ENCODE data around the gene RAP1GAP.
"Not testable (repeated sequence)": the region's sequence is repeated elsewhere in the genome, so short reads cannot be mapped to it uniquely, and the experiment has no call there.

Gene RAP1GAP

DNA sequence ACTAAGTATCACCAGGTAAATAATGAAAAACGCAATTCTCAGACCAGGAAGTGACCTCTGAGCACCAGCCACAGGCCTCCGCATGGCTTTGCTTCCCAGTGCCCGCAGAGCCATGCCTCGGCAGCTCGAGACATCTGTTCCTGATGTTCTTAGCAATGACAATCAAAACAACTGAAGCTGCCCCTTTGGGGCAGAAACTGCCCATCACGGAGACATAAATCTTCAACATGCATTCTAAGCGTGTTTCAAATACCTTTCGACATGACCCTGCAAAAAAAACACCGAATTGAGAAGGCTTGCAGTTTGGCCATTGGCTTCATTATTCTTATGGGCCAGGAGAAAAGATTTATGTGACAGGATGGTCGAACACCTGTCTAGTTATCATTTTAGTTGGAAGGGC lies 5.8 kb upstream of the RAP1GAP start:
- DNase-seq = no peak

DNA sequence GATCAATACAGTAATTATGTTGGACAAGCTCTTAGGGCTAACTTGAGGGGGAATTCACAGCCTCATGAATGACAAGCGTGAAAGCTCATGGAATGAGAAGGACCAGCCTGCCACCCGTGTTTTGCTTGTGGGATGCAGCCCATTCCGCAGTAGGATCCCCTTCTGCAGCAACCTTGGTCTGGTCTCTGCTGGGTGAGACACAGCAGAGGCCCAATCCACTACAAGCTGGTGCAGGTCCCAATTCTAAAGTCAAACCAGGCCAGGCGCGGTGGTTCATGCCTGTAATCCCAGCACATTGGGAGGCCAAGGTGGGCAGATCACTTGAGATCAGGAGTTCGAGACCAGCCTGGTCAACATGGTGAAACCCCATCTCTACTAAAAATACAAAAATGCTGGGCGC lies 4.7 kb upstream of the RAP1GAP start:
- DNase-seq = not testable (repeated sequence)

DNA sequence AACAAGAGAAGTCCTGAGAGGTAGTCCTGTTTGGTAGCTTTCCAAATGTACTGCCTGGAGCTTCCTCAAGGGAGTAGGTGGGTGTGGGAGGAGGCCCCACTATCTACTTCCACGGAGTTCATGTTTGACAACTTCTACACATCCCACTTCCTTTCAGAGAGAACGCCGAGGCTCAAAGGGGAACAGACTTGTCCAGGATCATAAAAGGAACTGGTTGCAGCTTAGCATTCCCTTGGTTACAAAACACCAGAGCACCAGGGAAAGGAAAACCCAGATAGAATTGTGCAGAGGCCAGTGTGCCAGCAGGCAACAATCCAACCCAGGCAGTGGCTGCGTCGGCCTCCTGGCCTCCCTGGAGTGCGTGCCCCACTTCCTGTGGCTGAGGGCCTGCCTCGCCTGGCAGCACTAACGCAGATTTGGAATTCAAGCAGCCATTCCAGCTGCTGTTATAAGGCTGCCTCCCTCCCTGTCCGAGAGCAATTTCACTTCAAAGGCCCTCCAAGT lies 4.2 kb upstream of the RAP1GAP start:
- DNase-seq = no peak

DNA sequence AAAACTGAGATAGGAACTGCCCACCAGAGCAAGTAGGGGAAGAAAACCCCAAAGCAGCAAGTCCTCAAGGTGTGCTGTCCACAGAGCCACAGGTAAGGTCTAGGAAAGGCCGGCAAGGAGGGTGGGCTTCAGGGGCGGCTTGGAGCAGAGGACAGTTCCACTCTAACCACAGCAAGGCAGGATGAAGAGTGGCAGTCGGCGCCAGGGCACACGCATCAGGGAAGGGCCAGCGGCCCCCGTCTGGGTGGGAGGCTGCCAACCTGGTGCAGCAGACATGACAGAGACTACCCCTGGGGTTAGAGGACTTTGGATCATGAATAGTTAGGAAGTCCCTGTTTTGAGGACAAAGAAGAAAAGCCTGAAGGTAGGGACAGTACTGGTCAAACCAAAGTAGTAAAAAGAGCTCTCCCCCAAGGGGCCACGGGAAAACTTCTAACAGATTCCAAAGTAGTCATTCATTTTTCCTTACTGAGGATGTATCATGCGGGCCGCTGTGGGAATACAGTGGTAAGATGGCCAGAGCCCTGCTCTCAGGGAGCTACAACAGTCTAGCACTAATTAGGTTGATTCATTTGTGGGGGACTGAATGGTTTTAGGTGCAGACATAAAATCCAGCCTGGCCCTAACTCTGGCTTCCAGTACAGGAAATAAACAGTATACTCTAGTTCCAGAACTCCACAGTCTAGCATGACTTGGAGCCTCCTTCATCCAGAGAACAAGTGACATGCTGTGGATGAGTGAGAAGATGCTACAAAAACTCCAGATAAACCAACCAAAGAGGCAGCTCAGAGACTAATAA lies 3.5 kb upstream of the RAP1GAP start:
- DNase-seq = no peak

DNA sequence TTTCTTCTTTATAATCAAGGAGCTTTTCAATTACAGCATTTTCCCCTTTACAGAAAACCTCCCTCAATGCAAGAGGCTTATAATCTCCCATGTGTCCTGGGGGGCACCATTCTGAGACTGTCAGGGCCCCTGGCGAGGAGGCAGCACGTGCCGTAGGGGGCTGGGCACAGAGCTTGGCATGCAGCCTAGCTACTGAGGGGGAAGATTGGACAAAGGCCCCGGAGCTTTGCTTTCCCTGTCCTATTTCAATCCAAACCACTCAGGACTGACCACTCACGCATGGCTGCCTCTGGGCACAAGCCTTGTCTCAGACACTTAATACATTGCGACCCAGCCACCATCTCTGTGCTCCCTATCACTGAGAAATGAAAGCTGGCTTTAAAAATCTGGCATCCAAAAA lies 2.8 kb upstream of the RAP1GAP start:
- no peak for DNase-seq

DNA sequence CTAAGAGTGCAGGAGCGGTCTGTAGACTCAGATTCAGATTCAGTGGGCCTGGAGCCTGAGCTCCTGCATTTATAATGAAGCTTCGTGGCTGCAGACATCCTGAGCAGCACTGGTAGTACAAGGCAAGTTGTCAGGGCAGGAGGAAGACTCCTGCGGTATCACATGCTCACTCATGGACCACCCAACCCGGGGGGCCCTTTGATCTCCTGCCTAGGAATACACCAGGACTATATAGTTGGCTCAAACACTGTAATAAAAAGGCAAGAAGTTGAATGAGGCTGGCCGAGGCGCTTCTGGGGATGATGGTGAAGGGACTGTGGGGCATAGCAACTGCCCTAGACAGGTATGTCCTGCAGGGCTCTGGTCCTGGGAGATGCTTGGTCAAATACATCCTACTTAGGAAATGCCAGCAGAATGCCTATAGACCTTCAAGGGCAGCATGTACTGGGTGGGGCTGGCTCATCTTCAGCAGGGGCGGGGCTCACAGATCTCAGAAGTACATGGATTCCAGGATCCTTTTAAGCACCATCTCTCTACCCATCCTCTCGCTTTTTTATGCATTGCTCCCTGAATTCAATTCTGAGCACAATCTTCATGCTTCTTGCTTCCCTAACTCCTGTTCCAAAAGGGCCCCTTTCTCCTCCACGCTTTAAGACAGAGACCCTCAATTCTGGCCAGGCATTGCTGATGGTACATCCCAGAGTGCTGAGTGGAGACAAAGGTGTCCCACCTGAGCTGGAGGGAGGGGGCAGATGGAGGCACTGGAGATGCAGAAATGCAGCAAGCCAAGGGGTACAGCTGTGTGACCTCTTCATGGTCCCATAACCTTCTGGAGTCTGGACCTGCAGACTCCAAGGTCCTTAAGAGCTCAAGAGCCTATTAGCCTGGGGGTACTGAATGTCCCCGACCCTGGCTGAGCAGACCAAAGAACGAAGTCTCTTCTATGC lies 2.1 kb upstream of the RAP1GAP start:
- DNase-seq = no peak

DNA sequence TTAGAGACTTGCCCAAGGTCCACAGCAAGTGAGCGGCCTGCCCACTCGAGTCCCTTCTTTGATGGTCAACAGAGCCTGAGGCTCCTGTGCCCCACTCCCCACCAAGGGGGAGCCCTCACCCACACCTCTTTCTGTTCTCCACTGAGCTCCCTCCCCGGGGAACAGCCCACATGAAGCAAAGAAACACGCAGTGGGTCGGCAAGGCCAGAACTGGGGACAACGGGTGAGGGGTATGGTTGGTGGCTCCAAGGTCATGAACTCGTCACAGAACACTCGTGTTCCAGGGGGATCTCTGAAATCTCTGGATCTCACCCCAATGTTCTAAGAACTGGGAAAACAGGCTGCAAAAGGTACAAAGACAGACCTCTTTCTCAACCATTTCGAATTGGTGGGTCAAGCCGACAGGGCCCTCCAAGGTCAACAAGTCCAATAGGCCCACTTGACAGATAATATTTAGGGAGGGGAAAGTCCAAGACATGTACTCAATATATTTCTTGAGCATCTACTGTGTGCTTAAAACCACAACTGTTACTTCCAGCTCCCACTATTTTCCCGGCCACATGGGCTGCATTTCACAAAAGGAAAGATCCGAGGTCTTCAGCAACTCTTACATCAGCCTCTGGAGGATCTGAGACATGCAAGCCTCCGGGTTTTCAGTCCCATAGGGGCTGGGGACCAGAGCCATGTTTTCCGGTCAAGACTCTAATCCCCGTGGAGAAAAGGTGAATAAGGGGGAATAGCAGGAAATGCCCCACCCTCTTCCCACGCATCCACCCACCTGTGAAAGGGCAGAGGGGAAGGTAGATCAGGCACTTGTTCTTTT lies 1.1 kb upstream of the RAP1GAP start:
- DNase-seq = no peak

DNA sequence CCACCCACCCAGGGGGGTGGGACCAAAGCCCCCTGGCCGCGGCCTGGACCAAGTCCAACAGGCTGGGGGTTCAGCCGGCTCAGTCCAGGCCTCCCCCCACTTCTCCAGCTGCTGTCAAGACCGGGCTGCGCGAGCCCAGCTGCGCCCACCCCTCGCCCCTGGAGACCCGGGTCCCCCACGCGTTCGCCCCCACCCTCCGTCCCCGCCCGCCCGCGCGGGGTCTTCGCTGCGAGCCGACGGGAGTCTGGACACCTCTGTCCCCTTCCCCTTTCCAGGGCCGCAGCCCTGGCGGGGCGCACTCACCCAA lies 253 bp downstream of the RAP1GAP start:
- DNase-seq = no peak

DNA sequence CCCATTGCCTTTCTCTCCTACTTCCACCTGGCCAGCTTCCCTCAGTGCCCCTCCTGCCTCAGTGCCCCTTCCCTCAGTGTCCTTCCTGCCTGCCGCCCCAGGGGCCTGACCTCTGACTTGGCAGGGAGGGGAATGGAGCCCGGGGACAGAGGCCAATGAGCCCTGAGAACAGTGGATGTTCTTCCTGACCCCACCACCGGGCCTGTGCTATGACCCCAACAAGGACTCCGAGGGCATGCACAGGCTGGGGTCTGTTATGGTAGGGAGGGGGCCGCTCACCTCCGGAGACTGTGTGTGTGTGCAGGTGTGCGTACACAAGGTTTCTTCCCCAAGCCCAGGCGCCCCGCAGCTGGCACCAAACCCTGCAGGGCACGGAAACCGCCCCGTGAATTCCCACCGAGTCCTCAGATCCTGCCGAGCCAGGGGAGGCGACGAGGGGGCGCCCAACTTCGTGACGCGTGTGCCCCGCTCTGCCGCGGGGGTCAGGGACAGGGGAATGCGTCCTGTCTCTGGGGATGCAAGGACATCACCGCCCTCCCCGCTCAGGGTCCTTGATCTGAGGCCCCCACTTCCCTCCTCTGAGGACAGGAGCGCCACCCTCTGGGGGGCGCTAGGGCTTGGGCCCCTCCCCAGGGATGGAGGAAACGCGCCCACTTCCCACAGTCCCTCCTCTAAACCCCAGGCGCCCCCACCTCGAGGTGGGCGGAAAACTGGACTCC lies 766 bp downstream of the RAP1GAP start:
- DNase-seq = no peak

DNA sequence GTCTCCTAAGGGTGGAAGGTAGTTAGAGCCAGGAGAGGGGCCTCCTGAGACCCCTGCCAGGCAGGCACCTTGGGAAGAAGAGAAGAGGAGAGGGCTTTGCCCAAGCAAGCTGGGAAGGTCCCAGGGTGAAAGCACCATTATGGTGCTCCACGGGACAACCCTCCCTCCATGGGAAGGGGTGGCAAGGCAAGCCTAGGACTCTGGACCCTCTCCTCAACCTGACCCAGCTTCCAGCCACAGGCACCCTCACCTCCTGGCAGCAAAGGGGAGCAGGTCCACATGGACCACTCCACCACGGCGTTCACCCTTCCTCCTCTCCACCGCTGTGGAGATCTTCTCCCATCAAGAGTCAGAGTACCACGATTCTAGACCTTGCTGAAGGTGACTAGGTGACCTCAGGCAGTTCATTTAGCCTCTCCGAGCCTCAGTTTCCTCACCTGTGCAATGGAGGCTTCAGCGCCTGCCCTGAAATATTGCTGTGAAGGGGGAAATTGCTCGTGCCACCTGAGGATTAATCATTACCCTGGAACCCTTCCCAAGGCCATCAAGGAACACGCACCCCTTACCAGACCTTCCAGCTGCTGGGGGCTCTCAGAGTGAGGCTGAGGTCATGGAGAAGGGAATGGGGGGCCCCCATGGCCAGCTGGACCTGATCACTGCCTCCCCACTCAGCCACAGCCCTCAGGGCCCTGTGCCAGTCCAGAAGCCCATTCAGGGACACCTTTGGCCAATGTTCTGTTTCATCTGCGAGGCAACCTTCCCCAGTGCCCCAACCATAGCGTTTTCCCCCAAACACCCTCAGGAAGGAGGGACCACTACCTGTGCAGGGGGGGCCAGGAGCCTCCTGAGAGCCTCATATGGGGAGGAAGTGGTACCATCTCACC lies 1.6 kb downstream of the RAP1GAP start:
- no peak for DNase-seq

DNA sequence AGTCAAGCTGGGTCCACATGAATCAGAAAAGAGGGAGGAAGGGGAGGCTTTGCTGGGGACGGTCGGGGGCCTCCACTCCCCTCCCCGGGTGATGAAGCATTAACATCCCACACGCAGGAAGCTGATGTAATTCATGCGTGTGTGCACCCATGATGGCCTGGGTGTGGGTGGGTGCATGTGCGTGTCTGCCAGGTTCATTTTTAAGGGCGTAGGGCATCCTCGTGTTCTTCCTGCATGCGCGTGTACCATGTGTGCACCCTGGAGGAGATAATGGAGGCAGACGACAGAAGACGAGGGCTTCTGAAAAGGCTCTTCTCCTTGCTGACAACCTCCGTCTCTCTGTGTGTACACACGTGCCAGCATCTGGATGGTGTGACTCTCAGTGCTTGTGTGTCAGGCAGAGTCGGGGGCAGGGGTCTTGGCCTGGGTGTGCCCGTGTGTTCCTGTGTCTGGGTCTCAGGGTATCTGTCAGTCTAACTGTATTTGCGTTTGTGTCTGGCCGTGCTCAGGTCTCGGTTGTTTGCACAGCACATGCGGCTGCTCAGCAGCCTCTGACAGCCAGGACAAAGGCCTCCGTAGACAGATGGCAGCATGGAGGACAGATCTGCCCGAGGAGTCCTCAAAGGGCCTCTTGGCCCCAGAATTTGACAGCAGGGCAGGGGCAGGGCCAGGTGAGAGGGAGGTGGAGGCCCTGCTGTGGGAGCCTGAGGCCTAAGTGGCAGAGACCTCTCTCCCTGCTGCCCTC lies 2.4 kb downstream of the RAP1GAP start:
- DNase-seq = no peak

DNA sequence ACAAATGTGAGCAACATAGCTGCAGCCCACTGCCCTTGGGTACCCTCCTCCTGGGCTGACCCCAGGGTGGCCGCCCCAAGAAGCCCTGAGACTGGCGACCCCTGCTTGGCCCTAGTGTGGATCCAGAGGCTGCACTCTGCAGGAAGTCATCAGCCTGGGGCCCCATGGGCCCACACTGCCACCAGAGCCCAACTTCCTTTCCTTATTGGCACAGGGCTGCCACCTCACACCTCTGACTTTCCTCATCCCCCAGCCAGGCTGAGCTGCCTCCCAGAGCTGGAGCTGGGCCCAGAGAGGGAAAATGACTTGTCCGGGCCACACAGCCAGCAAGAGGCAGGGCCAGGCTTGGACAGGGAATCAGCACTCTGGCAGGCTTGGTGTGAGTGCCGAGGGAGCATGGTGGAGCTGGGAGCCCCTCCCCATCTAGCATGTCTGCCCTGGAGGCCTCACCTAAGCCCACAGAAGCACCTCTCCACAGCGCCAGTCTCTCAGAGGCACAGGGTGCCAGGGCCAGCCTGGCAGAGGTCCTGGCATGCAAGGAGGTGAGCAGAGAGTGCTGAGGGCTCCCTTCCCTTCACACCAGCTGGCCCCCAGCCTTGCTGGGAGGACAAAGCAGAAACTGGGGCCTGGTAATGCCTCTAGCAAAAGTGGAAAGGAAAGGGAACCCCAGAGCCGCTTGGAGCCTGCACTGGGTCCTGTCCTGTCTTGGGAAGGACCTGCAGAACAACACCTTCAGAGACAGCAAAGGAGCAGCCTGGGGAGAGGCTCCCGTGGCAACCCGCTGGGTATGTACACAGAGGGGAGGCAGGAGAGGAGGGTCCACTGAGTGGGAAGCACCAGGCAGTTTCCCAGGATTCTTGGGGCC lies 3.2 kb downstream of the RAP1GAP start:
- DNase-seq = no peak

DNA sequence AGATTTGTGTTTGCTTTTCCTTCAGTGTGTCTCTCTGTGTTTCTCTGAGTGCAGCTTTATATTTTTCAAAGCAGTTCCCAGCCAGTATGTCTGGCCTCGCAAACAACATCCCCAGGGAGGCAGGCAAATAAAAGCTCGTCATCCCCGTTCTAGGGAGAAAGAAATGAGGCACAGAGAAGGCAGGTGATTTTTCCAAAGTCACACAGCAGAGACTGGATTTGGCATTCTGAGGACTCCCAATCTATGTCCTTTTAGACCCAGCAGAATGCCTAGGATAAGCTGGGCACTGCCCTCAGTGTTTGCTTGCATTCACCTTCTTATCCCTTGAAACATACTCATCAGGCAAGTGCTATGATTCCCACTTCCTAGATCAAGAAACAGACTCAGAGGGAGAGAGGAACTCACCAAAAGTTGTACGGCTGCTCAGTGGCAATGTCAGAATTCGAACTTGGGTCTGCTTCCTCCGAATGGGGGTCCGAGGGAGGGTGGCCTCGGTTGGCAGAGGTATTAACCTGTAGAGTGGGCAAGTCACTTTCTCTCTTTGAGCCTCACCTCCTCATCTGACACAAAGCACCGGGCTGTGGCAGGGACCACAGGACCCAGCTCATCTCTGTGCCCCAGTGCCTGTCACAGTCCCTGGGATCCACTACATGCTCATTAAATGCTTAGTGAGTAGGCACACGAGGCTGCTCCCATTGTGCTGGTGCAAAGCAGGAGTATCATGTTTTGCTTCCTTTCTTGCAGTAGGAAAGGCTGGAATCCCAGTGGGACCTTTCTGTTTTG lies 4.2 kb downstream of the RAP1GAP start:
- DNase-seq = no peak

DNA sequence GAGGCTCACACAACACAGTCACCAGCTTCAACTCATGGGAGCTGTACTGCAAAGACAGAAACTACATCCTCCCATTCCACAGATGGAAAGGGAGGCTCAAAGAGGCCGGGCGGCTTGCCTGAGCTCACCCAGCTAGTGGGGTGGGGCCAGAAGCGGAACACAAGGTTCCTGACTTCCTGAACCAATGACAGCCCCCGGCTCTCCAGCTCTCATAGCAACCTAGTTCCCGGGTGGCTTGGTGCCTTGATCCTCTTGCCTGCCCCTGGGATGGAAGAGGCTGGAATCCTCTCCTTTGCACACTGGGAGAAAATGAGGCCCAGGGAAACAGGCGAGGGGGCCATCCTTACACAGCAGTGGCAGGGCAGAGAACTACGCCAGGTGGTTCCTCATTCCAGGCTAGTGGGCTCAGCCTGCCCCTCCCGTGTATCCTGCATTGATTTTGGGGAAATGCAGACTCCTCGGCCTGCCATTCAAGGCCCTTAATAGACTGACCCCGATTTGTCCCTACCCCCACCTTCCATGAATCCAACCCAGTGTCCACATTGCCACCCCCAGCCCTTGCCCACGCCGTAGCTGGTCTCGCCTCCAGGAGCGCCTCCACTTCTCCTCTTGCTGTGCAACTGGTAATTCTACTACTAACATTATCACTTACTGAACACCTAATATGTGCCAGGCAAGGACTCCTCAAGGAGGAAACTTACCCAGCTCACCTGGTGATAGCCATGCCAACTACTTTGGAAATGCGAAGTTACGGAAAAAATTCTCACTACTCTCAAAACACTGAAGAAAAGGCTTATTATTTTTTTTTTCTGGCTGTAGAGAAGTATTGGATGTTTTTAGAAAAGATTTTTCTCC lies 5.0 kb downstream of the RAP1GAP start:
- DNase-seq = no peak

DNA sequence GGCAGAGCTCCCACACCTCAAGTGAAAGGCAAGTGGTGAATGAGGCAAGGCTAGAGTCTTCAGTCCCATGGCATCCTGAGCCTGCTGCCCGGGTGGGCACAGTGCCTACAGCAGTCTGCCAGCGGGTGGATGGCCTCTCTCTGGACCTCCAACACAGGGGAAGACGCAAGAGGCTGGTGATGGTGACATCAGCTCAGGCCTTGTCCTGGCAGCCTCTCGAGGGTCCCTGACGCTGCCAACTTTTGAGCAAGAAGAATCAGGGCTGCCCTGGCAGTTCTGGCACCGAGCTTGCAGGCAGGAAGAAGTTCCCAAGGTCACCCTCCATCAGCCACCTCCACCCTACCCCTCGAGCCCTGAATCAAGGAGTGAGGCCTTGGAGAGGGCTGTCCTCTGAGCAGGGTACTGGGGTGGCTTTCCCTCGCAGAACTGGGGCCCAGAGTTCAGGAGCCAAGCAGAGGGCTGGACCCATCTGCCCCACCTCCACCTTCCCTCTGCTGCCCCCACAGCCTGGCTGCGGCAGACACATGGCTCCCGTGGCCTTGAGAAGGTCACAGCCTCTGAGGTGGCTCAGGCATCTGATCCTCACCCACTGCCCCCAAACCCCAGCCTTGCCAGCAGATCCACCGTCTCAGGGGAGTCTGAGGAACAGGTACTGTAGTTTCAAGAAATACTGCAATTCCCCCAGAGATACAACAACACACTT lies 5.8 kb downstream of the RAP1GAP start:
- DNase-seq = no peak

DNA sequence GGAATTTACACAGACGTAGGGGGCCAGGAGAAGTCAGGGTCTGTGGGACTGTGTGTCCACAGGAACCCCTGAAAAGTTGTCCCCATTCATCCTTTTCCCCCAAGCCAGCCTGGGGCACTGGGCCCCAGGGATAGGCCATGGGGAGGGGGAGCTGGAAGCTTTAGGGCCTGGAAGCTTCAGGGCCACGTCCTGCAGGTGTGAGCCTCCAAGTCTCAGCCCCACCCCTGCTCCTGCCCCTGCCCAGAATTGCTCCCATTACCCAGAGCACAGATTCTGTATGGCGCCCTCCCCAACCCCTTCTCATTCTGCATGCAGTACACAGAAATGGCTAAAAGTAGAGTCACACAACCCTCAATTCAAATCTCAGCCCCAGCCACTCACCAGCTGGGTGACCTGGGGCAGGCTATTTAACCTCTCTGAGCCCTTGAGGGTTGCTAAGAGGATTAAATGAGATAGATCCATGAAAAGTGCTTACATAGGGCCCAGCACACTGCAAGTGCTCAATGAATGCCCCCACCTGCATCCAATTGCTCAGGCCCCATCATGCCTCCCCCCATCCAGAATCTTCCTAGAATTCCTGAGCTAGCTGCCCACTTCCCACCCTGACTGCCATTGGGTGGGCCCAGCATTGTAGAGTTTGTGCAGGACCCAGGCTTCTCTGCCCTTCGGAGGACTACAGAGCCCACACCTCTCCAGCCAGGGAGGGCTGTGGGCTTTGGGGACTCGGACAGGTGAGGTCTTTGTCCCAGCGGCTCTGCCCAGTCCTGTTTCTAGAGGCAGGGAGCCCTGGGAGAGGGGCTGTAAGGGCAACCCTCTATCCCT lies 6.5 kb downstream of the RAP1GAP start:
- DNase-seq = no peak

Measured in stimulated activated CD4-positive, alpha-beta T cell treated with anti-CD3 and anti-CD28 coated beads, Interleukin-2, amount 100 ng/mL, for 24 hours (primary cell).